GM18526 (cell line): ENCODE measurements around the gene CD8A.

Experiments used
- POLR2A ChIP-seq: IDR thresholded peaks from 3 replicates; pipeline ENCODE4 v1.6.1; 2011; ENCODE audit not compliant: insufficient read length; ENCODE audit errors: extremely low read depth

Gene CD8A

DNA sequence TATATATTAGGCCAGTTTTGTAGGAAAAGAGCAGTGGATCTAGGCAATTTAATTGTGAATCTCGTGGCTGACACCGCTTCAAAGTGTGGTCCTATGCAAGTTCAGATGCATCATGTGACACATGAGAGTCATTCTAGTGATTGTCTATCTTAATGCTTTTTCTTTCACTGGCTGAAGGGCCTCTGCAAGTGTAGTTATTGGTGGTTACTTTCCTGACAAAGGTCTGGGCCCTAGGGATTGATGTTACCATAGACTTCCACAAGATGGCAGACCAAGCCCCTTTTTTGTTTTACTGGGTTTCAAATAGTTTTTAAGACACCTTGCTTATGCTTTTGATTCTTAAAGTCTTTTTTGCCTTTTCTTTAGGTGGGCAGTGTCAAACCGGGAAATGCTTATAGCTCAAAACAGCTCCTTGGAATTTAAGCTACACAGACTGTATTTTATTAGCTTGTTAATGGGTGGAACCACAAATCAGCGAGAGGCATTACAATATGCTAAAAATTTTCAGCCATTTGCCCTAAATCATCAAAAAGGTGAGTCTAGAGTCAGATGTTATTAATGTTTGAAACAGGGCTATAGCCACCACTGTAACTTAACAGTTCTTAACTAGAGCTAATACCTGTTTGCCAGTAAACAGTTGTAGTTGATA lies 25.9 kb downstream of the CD8A start:
- no peak for TF ChIP-seq POLR2A

DNA sequence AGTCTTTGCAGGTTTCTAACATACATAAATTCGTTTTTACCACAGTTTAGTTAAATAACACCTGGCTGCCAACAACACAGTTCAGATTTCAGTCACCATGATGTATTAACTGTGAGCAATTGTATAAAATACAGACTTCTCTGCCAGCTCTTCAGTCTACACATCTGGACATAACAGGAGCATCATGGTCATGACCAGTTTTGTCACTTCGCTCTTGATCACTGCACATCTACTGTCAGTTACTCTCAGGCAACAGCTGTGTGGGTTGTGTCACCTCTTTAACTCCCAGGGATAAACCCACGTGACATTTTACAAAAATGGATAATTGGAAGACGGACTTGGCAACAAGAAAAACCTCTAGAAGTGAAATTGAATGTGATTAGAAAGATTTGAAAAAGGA lies 30.3 kb downstream of the CD8A start:
- no peak for TF ChIP-seq POLR2A

DNA sequence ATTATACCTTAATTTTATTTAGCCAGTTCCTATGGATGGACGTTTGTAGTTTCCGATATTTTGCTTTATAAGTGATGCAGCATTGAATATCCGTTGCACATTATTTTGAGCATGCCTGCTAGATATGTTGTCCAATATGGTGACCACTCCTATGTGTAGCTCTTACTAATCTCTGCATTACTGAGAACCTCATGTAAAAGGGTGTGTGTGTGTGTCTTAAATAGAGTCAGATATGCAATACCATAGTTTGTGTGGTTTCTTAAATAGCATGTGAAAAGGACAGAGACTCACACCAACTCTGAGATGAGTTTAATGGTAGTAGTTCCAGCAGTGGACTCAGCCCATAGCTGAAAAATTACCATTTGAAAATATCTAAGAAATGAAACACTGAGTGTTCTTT lies 32.3 kb downstream of the CD8A start:
- TF ChIP-seq POLR2A: no peak

DNA sequence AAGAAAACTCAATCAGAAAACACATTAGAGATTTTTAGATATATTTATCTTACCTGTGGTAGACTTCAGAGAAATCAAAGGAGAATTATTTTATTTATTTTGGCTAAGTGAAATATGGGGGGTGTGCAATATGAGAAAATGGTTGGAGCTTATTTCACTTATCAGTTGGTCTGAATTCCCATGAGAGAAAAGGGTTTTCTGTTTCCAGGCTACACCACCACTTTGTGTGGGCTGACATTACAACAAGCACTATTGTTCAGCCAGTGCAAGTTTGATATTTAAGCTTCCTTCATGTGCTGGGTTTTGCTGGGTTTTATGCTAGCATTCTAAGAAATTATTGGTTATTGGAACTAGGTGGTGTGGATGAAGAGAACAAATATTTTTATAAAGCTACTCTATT lies 37.1 kb downstream of the CD8A start:
- TF ChIP-seq POLR2A: no peak

DNA sequence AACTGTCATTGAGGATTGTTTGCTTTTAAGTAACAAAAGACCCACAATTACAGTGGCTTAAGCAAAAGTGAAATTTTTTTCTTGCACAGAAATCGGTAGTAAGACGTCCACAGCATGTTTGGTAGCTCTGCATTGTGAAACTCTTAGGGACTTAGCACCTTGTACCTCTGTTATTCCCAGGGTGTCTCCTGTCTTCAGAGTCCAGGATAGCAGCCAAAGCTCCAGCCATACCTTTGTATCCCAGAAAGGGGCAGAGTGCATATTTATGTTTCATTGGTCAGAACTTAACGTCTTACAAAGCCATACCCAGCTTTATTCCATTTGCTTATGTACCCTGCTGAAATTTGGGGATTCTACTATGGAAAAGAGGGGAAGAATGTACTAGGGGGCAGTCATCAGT lies 37.8 kb downstream of the CD8A start:
- no peak for TF ChIP-seq POLR2A

DNA sequence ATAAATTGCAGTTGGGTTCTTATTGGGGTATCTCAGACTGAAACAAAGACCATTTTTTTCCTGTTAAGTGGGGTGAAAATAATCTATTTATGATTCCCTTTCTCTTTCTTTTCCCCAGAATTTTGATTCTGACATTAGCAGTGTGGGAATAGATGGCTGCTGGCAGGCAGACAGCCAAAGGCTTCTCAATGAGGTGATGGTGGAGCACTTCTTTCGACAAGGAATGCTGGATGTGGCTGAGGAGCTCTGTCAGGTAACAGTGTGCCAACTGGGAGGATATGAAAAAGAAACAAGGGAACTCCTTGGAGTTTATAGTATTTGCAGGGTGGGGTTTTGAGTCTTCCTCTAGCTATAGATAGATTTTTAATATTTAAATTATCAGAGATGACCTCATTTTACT lies 38.9 kb downstream of the CD8A start:
- no peak for TF ChIP-seq POLR2A

DNA sequence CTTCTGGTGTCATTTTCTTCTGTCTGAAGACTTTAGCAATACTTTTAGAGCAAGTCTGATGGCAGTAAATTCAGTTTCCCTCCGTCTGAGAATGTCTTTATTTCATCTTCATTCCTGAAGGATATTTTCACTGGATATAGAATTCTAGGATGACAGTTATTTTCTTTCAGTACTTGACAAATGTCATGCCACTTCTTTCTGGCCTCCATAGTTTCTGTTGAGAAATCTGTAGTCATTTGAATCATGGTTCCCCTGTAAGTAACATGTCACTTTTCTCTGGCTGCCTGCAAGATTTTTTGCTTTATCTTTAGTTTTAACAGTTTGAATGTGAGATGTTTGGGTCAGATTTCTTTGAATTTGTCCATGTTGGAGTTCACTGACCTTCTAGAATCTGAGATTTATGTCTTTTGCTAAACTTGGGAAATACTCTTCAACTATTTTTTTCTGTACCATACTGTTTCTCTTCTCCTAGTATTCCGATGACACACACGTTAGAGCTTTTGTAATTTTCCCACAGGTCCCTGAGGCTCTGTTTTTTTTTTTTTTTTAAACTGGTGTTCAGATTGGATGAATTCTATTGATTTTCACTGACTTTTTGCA lies 40.4 kb downstream of the CD8A start:
- TF ChIP-seq POLR2A: no peak

DNA sequence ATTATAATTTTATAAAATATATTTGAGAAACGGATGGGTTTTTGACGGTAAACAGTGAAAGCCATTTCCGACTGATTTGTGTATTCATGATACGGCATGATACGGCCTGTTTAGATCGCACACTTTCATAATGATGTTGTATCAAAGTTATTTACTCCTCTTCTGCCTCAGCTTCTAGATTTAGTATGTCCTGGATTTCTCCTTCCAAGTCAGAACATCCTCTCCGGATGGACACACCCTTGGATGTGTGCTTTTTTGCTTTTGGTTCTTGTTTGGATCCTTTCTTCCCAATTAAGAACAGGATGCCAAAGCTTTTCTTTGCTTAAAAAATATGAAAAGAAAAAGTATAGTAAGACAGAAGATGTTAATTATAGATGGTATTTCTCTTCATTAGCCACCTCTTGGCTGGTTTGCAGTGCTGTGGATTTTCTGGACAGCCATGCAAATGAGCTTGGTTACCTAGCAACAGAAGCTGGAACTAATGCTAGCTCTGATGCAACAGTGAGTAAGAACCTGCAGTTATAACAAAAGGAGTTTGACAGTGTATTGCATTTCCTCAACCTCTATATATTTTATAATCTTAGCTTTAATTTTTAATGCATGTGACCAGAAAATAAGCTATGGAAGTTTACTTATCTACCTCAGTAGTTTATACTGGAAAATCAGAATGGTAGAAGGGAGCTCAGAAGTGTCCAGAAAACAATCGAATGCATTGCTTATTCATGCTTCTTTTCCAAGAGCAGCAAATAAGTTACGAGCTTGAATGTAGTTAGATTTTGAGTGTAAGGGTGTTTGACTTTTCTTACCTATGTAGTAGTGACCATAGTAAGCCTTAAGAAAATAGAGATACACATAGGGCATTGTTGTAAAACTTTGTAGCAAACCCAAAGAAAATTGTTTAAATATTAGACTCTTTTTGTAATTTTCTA lies 42.7 kb downstream of the CD8A start:
- TF ChIP-seq POLR2A: no peak

DNA sequence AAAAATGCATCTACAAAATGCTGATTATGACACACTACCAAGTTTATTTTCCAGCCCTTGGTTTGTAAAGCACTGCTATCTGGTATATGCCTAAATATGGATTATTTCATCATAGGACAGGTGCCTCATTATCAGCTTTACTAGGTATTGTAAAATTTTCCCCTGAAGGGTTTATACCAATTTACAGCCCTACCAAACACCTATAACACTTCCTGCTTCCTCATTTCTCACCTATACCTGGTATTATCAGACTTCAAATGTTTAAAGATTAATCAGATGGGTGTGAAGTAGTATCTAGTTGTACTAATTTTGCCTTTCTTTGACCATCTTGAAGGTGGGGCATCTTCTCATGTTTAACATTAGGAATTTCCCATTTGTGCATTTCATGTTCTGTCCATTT lies 43.8 kb downstream of the CD8A start:
- TF ChIP-seq POLR2A: no peak

DNA sequence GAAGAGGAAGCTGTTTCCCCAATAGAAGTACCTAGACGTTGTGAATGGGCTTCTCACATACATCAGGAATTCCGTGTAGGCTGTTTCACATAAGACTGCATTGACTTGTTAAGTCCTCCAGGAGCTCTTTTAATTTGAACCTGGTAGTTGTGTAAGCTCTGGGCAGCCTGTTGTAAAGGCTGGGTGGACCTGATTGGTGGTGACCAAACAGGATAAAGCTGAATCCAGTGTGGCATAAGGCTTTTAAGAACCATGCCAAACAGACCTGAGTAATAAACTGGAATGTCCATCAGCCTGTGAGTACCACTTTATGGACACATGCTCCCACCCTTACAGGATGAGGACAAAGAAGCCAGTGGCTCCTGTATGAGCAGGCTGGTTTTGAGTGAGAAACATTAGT lies 46.6 kb downstream of the CD8A start:
- TF ChIP-seq POLR2A: no peak
